ENCODE data around the gene SEMA6D. TPM values are rescaled to one million over a fixed set of nuclear protein-coding genes. Genes with fewer than 3 reads are reported as not detected.

The SEMA6D gene
- total RNA-seq, 2 donors from 2014 or later = not detected

GRCh38 chr15:47705281-47705997 lies 11.9 kb upstream of the SEMA6D start:
- no peaks in the 10 kb centered on the region for H3K4me1 Mint-ChIP-seq (ENCODE audit: low read depth)
- DNase-seq (no peak), ATAC-seq (replicated peaks in 1 of 2) (no peak)
- H3K27ac Mint-ChIP-seq = no peak overlapping the region
- H3K4me3 Mint-ChIP-seq = no peak overlapping the region
- H3K9me3 Mint-ChIP-seq = no peaks in the 10 kb centered on the region
- H3K36me3 Mint-ChIP-seq (ENCODE audit: insufficient read depth in 2 of 2) = no peaks in the 10 kb centered on the region
- no peaks in the 10 kb centered on the region for H3K27me3 Mint-ChIP-seq (ENCODE audit: low read depth)

- no peaks in the 10 kb centered on the region for H3K4me1 Mint-ChIP-seq (ENCODE audit: low read depth)
- H3K4me3 Mint-ChIP-seq = no peak overlapping the region
- no peaks in the 10 kb centered on the region for H3K36me3 Mint-ChIP-seq (ENCODE audit: insufficient read depth in 2 of 2)
- no peaks in the 10 kb centered on the region for H3K9me3 Mint-ChIP-seq
- H3K27ac Mint-ChIP-seq = no peak overlapping the region
- DNase-seq (no peak), ATAC-seq (replicated peaks in 1 of 2) (no peak)
- H3K27me3 Mint-ChIP-seq (ENCODE audit: low read depth) = no peaks in the 10 kb centered on the region
These were observed 9.9 kb upstream of the SEMA6D start for GRCh38 chr15:47707391-47707790.

- H3K9me3 Mint-ChIP-seq = no peaks in the 10 kb centered on the region
- no peaks in the 10 kb centered on the region for H3K36me3 Mint-ChIP-seq (ENCODE audit: insufficient read depth in 2 of 2)
- H3K27me3 Mint-ChIP-seq (ENCODE audit: low read depth) = no peaks in the 10 kb centered on the region
- no peak overlapping the region for H3K27ac Mint-ChIP-seq
- ATAC-seq (replicated peaks in 1 of 2) (no peak), DNase-seq (no peak)
- no peak overlapping the region for H3K4me3 Mint-ChIP-seq
- no peaks in the 10 kb centered on the region for H3K4me1 Mint-ChIP-seq (ENCODE audit: low read depth)
These were observed 8.9 kb upstream of the SEMA6D start for GRCh38 chr15:47708161-47708980.

GRCh38 chr15:47711655-47712054 lies 5.7 kb upstream of the SEMA6D start:
- DNase-seq = no peak
- no peak overlapping the region for H3K4me3 Mint-ChIP-seq
- H3K27me3 Mint-ChIP-seq (ENCODE audit: low read depth) = peaks cover 13% of the 10 kb centered on the region
- no peaks in the 10 kb centered on the region for H3K4me1 Mint-ChIP-seq (ENCODE audit: low read depth)
- no peaks in the 10 kb centered on the region for H3K36me3 Mint-ChIP-seq (ENCODE audit: insufficient read depth in 2 of 2)
- no peaks in the 10 kb centered on the region for H3K9me3 Mint-ChIP-seq
- no peak overlapping the region for H3K27ac Mint-ChIP-seq
- no peak for ATAC-seq (replicated peaks in 1 of 2)

GRCh38 chr15:47715402-47715801 lies 1.9 kb upstream of the SEMA6D start:
- Mint-ChIP-seq H3K27ac (no peak overlapping the region), H3K4me1 (ENCODE audit: low read depth) (no peaks in the 10 kb centered on the region), H3K9me3 (peaks cover 0 to 2% of the 10 kb centered on the region in 2 donors), H3K4me3 (no peak overlapping the region), H3K36me3 (ENCODE audit: insufficient read depth in 2 of 2) (peaks cover 0 to 2% of the 10 kb centered on the region in 2 donors), H3K27me3 (ENCODE audit: low read depth) (peaks cover 45% of the 10 kb centered on the region)
- DNase-seq (no peak), ATAC-seq (replicated peaks in 1 of 2) (no peak)

GRCh38 chr15:47715856-47716445 lies 1.4 kb upstream of the SEMA6D start:
- ATAC-seq (replicated peaks in 1 of 2) (no peak), DNase-seq (no peak)
- Mint-ChIP-seq H3K27ac (no peak overlapping the region), H3K4me1 (ENCODE audit: low read depth) (no peaks in the 10 kb centered on the region), H3K36me3 (ENCODE audit: insufficient read depth in 2 of 2) (peaks cover 0 to 2% of the 10 kb centered on the region in 2 donors), H3K4me3 (no peak overlapping the region), H3K27me3 (ENCODE audit: low read depth) (peaks cover 48% of the 10 kb centered on the region), H3K9me3 (peaks cover 0 to 2% of the 10 kb centered on the region in 2 donors)

- Mint-ChIP-seq H3K9me3 (peaks cover 0 to 2% of the 10 kb centered on the region in 2 donors), H3K36me3 (ENCODE audit: insufficient read depth in 2 of 2) (peaks cover 0 to 2% of the 10 kb centered on the region in 2 donors), H3K27ac (no peak overlapping the region), H3K4me3 (no peak overlapping the region), H3K4me1 (ENCODE audit: low read depth) (no peaks in the 10 kb centered on the region), H3K27me3 (ENCODE audit: low read depth) (peaks cover 48% of the 10 kb centered on the region)
- ATAC-seq (replicated peaks in 1 of 2) (no peak), DNase-seq (no peak)
These were observed 789 bp upstream of the SEMA6D start for GRCh38 chr15:47716516-47716915.

- Mint-ChIP-seq H3K36me3 (ENCODE audit: insufficient read depth in 2 of 2) (peaks cover 0 to 2% of the 10 kb centered on the region in 2 donors), H3K27ac (no peak overlapping the region), H3K4me1 (ENCODE audit: low read depth) (no peaks in the 10 kb centered on the region), H3K9me3 (peaks cover 0 to 2% of the 10 kb centered on the region in 2 donors), H3K4me3 (peak overlapping the region in 1 of 2 donors; percentile 29), H3K27me3 (ENCODE audit: low read depth) (peaks cover 48% of the 10 kb centered on the region)
- ATAC-seq (replicated peaks in 1 of 2) = no peak
- DNase-seq = no peak
These were observed 1.5 kb downstream of the SEMA6D start for GRCh38 chr15:47718497-47719437.

- Mint-ChIP-seq H3K36me3 (ENCODE audit: insufficient read depth in 2 of 2) (peaks cover 0 to 2% of the 10 kb centered on the region in 2 donors), H3K27me3 (ENCODE audit: low read depth) (peaks cover 45% of the 10 kb centered on the region), H3K27ac (no peak overlapping the region), H3K9me3 (peaks cover 0 to 2% of the 10 kb centered on the region in 2 donors), H3K4me1 (ENCODE audit: low read depth) (no peaks in the 10 kb centered on the region), H3K4me3 (no peak overlapping the region)
- ATAC-seq (replicated peaks in 1 of 2) = no peak
- DNase-seq = no peak
These were observed 2.4 kb downstream of the SEMA6D start for GRCh38 chr15:47719730-47720129.

- DNase-seq (no peak), ATAC-seq (replicated peaks in 1 of 2) (no peak)
- Mint-ChIP-seq H3K27ac (no peak overlapping the region), H3K36me3 (ENCODE audit: insufficient read depth in 2 of 2) (peaks cover 0 to 2% of the 10 kb centered on the region in 2 donors), H3K4me1 (ENCODE audit: low read depth) (no peaks in the 10 kb centered on the region), H3K9me3 (peaks cover 0 to 2% of the 10 kb centered on the region in 2 donors), H3K4me3 (no peak overlapping the region), H3K27me3 (ENCODE audit: low read depth) (peaks cover 46% of the 10 kb centered on the region)
These were observed 3.2 kb downstream of the SEMA6D start for GRCh38 chr15:47720555-47720954.

- Mint-ChIP-seq H3K9me3 (peaks cover 0 to 2% of the 10 kb centered on the region in 2 donors), H3K27me3 (ENCODE audit: low read depth) (peaks cover 42% of the 10 kb centered on the region), H3K4me3 (no peak overlapping the region), H3K36me3 (ENCODE audit: insufficient read depth in 2 of 2) (peaks cover 0 to 2% of the 10 kb centered on the region in 2 donors), H3K4me1 (ENCODE audit: low read depth) (no peaks in the 10 kb centered on the region), H3K27ac (no peak overlapping the region)
- no peak for ATAC-seq (replicated peaks in 1 of 2)
- no peak for DNase-seq
These were observed 4.4 kb downstream of the SEMA6D start for GRCh38 chr15:47721676-47722075.

- no peak for ATAC-seq (replicated peaks in 1 of 2)
- H3K4me3 Mint-ChIP-seq = no peak overlapping the region
- H3K27ac Mint-ChIP-seq = no peak overlapping the region
These were observed 7.0 kb downstream of the SEMA6D start for GRCh38 chr15:47724346-47724745.

More at GRCh38 chr15:47724346-47724745, 7.0 kb downstream of the SEMA6D start:
- Mint-ChIP-seq H3K4me1 (ENCODE audit: low read depth) (no peaks in the 10 kb centered on the region), H3K27me3 (ENCODE audit: low read depth) (peaks cover 21% of the 10 kb centered on the region), H3K9me3 (peaks cover 0 to 2% of the 10 kb centered on the region in 2 donors), H3K36me3 (ENCODE audit: insufficient read depth in 2 of 2) (no peaks in the 10 kb centered on the region)
- no peak for DNase-seq
